Measurements from ENCODE around the gene RIIAD1. TPM values are rescaled to one million over a fixed set of nuclear protein-coding genes. Genes with fewer than 3 reads are reported as not detected.
"Not testable (repeated sequence)": the region's sequence is repeated elsewhere in the genome, so short reads cannot be mapped to it uniquely, and the experiment has no call there.

The RIIAD1 gene
- total RNA-seq, 1 experiment from 2014 or later, result not detected

- intact Hi-C loops (cut with micrococcal nuclease; ENCODE audit: unreplicated experiment), result no loop called here
- no peaks in the 10 kb centered on the region for H3K9me3 ChIP-seq (ENCODE audit: control insufficient read depth, insufficient read depth, low read depth, low read length)
- TF ChIP-seq, protein P1, sequence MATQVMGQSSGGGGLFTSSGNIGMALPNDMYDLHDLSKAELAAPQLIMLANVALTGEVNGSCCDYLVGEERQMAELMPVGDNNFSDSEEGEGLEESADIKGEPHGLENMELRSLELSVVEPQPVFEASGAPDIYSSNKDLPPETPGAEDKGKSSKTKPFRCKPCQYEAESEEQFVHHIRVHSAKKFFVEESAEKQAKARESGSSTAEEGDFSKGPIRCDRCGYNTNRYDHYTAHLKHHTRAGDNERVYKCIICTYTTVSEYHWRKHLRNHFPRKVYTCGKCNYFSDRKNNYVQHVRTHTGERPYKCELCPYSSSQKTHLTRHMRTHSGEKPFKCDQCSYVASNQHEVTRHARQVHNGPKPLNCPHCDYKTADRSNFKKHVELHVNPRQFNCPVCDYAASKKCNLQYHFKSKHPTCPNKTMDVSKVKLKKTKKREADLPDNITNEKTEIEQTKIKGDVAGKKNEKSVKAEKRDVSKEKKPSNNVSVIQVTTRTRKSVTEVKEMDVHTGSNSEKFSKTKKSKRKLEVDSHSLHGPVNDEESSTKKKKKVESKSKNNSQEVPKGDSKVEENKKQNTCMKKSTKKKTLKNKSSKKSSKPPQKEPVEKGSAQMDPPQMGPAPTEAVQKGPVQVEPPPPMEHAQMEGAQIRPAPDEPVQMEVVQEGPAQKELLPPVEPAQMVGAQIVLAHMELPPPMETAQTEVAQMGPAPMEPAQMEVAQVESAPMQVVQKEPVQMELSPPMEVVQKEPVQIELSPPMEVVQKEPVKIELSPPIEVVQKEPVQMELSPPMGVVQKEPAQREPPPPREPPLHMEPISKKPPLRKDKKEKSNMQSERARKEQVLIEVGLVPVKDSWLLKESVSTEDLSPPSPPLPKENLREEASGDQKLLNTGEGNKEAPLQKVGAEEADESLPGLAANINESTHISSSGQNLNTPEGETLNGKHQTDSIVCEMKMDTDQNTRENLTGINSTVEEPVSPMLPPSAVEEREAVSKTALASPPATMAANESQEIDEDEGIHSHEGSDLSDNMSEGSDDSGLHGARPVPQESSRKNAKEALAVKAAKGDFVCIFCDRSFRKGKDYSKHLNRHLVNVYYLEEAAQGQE (IDR thresholded peaks at IDR 0.05; ENCODE audit: insufficient read depth in 1 of 2, low read depth in 2 of 2, low read length in 1 of 2), result no peak
- TF ChIP-seq CTCF (IDR thresholded peaks at IDR 0.05) (no peak), TCF7L2 (IDR thresholded peaks at IDR 0.05; ENCODE audit: low read depth, low read length) (no peak), SIN3A (IDR thresholded peaks at IDR 0.05; ENCODE audit: borderline replicate concordance, insufficient read depth, low read depth, low read length) (no peak), POLR2AphosphoS5 (IDR thresholded peaks at IDR 0.05; ENCODE audit: low read depth, low read length) (no peak)
- no peaks in the 10 kb centered on the region for H3K36me3 ChIP-seq (ENCODE audit: control insufficient read depth, insufficient read depth, low read length)
- POLR2A ChIA-PET, result no interaction called here
- no TSS peak for BruUV-seq (replicated peaks)
- CTCF ChIA-PET, result interaction anchor here (0.6 kb wide), 1 partner anchor 301 kb away, joined by 3 read pairs; no protein-coding TSS in a partner anchor
- no peak overlapping the region for H3K27ac ChIP-seq (ENCODE audit: low read length)
- no peak overlapping the region for H3K4me3 ChIP-seq (ENCODE audit: low read depth in 2 of 2, low read length in 2 of 2)
- in situ Hi-C loops (cut with HindIII; ENCODE audit: low pct_unique_long_range_greater_than_20kb, low sequenced_read_pairs), result no loop called here
- H3K27me3 ChIP-seq (ENCODE audit: control insufficient read depth, insufficient read depth, low read length), result no peaks in the 10 kb centered on the region
- DNase-seq (ENCODE audit: low read depth, low spot score) (no peak), ATAC-seq (no peak)
- no peaks in the 10 kb centered on the region for H3K4me1 ChIP-seq (ENCODE audit: control insufficient read depth, insufficient read depth, low read length)
These were observed 11.8 kb downstream of the RIIAD1 start for GRCh38 chr1:151733126-151733525.

DNA sequence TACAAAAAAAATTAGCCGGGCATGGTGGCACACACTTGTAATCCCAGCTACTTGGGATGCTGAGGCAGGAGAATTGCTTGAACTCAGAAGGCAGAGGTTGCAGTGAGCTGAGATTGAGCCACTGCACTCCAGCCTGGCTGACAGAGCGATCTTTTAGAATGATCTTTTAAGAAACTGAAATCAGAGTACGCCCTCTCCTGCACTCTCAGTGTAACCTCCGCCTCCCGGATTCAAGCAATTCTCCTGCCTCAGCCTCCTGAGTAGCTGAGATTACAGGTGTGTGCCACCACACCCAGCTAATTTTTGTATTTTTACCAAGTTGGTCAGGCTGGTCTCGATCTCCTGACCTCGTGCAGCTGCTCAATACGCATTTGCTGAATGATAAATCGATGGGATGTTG lies 12.7 kb downstream of the RIIAD1 start:
- CTCF ChIA-PET, result interaction anchor here (0.6 to 1.2 kb wide), 5 partner anchors 103 to 300 kb away, joined by 3 to 9 read pairs (median 4); partner anchors contain the start of gene CGN
- H3K9me3 ChIP-seq (ENCODE audit: control insufficient read depth, insufficient read depth, low read depth, low read length); POLR2A ChIA-PET; H3K4me1 ChIP-seq (ENCODE audit: control insufficient read depth, insufficient read depth, low read length); H3K4me3 ChIP-seq (ENCODE audit: low read depth in 2 of 2, low read length in 2 of 2); intact Hi-C loops (cut with micrococcal nuclease; ENCODE audit: unreplicated experiment); H3K36me3 ChIP-seq (ENCODE audit: control insufficient read depth, insufficient read depth, low read length); H3K27me3 ChIP-seq (ENCODE audit: control insufficient read depth, insufficient read depth, low read length); H3K27ac ChIP-seq (ENCODE audit: low read length); DNase-seq (ENCODE audit: low read depth, low spot score); in situ Hi-C loops (cut with HindIII; ENCODE audit: low pct_unique_long_range_greater_than_20kb, low sequenced_read_pairs); BruUV-seq (replicated peaks); ATAC-seq: not testable (repeated sequence)

GRCh38 chr1:151737026-151737425 lies 15.7 kb downstream of the RIIAD1 start:
- H3K27me3 ChIP-seq (ENCODE audit: control insufficient read depth, insufficient read depth, low read length), result no peaks in the 10 kb centered on the region
- TF ChIP-seq, protein P1 (IDR thresholded peaks at IDR 0.05; ENCODE audit: insufficient read depth in 1 of 2, low read depth in 2 of 2, low read length in 1 of 2), result no peak
- TF ChIP-seq POLR2AphosphoS5 (IDR thresholded peaks at IDR 0.05; ENCODE audit: low read depth, low read length), result no peak
- TF ChIP-seq SIN3A (IDR thresholded peaks at IDR 0.05; ENCODE audit: borderline replicate concordance, insufficient read depth, low read depth, low read length), result no peak
- in situ Hi-C loops (cut with HindIII; ENCODE audit: low pct_unique_long_range_greater_than_20kb, low sequenced_read_pairs) (no loop called here), intact Hi-C loops (cut with micrococcal nuclease; ENCODE audit: unreplicated experiment) (loop anchor here (5.0 kb wide), 2 partner anchors 145 to 295 kb away; no protein-coding TSS in a partner anchor)
- POLR2A ChIA-PET, result no interaction called here
- DNase-seq (ENCODE audit: low read depth, low spot score), result no peak
- H3K36me3 ChIP-seq (ENCODE audit: control insufficient read depth, insufficient read depth, low read length), result no peaks in the 10 kb centered on the region
- H3K4me1 ChIP-seq (ENCODE audit: control insufficient read depth, insufficient read depth, low read length), result no peaks in the 10 kb centered on the region
- no peaks in the 10 kb centered on the region for H3K9me3 ChIP-seq (ENCODE audit: control insufficient read depth, insufficient read depth, low read depth, low read length)
- ATAC-seq, result no peak
- no peak overlapping the region for H3K27ac ChIP-seq (ENCODE audit: low read length)
- BruUV-seq (replicated peaks), result no TSS peak
- H3K4me3 ChIP-seq (ENCODE audit: low read depth in 2 of 2, low read length in 2 of 2), result no peak overlapping the region
- CTCF ChIA-PET, result no interaction called here

Data from Panc1 (cell line).